ENCODE measurements around the gene SLC36A3.

SLC36A3 gene

DNA sequence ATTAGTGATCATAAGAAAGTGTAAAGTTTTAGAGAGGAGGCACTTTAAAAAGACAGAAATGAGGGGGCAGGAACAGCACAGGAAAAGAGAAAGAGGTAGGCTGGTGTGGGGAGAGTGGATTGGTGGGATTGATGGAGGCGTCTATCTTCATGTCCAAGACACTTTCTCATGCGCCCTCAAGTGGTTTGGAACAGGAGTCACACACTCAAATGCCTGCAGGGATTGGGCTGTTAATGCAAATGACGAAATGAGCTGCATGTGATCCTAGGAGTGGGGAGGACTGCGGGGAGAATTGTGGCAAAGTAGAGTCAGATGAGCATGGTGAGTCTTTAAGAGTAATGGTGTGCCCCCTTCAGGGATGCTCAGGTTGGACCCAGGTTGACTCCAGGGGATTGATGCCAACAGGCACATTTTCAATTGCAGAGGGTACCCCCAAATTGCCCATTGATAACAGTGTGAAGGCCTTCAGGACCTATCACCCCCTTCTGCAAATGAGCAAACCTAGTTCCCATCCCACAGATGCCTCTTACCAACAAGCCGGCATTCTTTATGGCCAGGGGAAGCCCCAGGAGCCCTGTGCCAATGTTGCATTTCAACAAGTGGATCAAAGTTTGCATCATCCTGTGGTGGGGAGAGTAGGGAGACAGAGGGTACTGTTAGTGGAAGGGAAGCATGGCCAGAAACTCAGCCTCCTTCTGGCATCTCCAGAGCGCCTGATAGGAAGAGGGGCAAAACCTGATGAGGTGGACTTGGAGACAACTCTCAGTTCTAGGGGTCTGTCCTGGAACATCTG lies 5.3 kb downstream of the SLC36A3 start:
- no peak for DNase-seq

DNA sequence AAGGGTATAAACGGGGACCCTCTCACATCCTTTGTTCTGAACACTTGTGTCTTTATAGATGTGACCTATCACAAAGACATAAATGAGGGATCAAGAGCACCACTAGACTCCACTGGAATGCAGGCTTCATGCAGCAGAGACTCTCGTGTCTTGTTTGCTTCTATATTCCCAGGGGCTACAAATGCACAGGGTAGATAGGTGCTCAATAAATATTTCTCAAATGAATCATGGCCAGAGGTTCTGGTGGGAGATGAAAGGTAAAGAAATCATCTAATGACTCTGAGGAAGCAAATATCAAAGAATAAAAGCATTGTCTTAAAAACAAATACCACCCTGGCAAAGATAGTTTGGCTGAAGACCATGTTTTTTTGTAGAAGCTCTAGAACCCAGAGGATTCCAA lies 6.6 kb downstream of the SLC36A3 start:
- no peak for DNase-seq

DNA sequence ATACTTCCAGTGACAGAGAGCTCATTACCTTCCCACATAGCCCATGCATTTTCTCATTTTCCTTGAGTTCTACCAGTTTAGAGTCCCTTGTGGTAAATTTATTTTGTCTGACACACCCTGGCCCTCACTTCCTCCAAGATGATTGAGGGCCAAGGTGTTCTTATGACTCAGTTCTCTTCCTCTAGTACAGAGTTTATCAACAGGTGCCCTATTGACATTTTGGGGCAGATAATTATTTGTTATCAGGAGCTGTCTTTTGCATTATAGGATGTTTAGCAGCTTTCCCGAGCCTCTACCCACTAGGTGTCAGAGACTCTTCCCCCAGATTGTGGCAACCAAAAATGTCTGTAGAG lies 7.1 kb downstream of the SLC36A3 start:
- no peak for DNase-seq

DNA sequence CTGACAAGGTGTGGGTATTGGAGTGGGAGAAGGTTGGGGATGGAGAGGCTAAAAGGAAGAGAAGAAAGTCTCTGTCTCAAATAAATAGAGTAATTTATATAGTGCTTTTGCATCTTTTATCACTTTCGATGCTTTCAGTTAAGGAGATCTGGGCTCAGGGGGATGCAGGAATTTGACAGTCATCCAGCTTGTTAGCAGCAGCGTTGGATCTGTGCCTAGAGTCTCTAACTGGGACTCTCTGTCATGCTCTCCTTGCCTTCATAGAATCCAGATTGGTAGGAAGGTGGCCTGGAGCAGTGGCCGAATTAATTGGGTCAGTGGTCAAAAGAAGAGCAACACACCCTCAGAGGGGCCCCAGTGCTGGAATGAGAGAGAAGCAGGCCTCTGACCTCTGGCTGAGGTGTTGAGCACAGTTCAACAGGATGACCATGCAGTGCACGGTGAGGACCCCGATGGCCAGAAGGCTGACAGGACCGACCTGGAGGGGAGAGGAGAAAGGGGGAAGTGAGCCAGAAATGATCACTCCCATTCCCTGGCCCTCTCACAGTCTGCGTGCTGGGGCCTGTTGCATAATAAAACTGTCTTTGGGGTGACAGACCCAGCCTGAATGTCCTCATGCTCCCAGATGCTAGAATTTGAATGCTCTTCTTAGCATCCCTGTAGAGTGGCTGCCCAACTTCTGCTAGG lies 7.6 kb downstream of the SLC36A3 start:
- no peak for DNase-seq

DNA sequence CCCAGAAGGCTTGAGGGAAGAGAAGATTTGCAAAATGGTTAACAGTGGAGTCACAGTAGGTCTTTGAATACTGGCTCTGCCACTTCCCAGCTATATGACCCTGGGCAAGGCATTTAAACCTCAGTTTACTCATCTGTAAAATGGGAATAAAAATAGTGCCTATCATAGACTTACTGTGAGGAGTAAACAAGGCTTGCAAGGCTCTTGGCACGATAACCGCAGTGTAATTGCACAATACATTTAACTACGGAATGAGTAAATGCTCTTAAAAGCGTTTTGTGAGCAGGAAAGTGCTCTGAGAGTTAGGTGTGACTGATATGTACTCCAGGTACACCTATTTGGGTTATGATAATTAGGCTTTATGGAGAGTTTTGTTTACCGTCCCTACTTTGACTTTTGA lies 8.4 kb downstream of the SLC36A3 start:
- DNase-seq = no peak

DNA sequence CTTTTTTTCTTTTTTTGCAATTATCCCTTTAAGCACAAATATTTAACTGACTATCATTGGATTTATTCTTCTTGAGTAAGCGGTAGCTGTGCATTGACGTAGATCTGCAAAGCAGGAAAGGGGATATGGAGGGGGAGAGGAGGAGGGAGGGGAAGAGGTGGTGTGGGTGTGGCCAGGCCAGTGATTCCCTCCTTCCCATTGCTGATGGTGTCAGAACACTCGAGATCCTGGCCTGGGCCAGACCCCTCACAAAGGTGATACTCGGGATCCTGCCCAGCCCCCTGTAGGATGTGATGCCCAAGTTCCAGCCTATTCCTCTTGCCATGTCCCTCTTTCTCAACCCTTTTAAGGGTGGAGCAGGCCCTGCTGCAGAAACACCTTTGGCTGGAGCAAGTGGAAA lies 9.9 kb downstream of the SLC36A3 start:
- no peak for DNase-seq

DNA sequence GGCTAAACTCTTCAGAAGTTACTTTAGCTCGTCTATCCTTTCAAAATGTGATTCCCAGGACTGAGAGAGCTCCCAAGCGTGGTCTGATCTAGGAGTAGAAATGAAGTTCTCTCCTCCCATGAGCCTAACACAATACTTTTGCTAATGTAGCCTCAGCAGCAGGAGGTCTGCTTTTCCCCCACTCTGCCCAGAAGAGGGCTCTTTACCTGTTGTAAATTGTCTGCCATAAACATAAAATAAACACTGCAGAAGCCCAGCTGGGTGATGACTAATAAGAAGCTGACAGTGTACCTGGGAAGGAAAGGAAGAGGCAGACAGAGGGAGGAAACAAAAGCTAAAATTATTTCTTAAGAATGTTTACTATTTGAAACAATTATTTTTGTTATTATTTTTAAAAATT lies 15.4 kb downstream of the SLC36A3 start:
- no peak for DNase-seq

DNA sequence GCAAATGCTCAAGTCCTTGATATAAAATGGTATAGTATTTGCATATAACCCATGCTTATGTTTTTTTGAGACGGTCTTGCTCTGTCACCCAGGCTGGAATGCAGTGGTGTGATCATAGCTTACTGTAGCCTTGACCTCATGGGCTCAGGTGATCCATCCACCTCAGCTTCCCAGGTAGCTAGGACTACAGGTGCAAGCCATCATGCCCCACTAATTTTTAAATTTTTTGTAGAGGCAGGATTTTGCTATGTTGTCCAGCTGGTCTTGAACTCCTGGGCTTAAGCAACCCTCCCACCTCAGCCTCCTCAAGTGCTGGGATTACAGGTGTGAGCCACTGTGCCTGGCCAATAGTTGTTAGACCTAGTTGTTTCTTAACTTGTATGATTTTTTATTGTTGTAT lies 17.3 kb downstream of the SLC36A3 start:
- DNase-seq = no peak

DNA sequence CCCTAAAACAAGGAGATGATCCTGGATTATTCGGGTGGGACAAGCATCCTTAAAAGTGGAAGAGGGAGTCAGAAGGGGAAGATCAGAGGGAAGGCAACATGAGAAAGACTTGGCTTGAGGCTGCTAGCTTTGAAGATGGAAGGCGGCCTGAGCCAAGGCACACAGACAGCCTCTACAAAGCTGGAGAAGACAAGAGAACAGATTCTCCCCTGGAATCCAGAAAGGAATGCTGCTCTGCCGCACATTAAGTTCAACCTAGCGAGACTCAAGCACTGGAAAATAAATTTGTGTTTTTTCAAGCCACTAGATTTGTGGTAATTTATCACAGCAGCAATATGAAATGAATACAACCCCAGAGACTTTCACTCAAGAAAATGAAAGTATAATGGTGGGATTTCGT lies 17.9 kb downstream of the SLC36A3 start:
- no peak for DNase-seq

DNA sequence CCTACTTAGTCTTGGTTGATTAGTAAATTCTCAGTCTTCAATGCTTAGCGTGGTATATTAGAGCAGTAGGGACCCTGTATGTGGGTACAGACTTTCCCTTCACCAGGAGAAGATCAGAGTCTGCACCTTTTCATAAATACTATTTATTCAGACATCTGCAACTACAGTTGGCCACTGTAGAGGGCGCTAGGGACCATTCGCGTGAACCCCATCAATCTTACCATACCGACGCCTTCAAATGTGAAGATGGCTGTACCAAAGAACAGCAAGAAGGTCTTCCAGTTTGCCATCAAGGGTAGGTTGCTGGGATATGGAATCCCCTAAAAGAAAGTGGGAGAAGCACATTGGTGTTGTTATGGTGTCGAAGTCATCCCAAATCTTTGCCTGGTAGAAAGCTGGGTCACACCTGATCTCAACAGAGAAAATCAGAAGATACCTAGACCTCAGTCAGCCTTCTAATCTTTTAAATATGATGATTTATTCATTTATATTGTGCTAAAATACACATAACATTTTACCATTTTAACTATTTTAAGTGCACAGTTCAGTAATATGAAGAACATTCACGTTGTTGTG lies 19.1 kb downstream of the SLC36A3 start:
- DNase-seq = peak in 1 of 2 donors; percentile 9

DNA sequence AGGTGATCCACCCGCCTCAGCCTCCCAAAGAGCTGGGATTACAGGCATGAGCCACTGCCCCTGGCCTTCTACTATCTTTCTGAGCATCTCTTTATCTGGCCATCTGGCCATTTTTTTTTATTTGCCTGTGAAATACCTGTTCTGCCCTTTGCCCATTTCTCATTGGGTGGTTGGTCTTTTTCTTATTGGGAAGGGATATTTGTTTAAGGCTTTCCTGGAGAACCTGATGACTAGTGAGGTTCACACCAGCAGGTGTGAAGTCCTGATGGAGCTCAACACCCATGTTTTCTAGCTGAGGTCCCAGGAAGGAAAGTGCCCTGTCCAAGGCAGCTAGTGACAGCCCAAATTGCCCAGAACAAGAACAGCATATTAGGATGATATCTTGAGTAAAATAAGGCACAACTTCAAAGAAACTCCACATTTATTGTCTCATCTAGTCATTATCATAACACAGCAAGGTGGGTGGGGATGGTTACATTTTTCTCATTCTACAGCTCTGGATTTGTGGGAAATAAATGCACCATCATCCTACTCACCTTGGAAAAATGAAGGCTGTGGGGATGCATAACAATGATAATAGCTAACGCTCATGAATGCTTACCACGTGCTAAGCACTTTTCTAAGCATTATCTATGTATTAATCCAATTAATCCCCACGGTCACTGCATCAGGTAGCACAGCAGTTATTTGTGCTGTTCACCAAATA lies 20.3 kb downstream of the SLC36A3 start:
- DNase-seq = no peak

DNA sequence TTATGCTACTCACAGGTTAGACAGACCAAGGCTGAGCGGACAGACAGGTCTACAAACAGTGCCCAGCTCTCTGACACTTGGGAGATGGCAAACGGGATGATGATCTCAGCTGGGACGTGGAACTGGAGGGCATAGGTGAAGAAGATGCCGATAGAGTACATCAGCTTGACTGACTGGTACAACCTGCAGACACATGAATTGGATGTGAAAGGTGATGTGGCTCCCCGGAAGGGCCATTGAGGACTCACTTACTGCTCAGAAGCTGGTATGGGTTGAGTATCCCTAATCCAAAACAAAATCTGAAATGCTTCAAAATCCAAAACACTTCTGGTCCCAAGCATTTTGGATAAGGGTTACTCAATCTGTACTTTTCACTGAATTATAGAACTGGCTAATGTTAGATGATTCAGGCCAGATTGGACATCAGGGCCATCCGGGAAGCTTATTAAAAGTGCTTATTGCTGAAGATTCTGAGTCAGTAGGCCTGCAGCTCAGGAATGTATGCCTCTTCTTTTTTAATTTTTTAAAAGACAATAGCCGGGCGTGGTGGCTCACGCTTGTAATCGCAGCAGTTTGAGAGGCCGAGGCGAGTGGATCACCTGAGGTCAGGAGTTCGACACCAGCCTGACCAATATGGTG lies 22.4 kb downstream of the SLC36A3 start:
- DNase-seq = no peak

DNA sequence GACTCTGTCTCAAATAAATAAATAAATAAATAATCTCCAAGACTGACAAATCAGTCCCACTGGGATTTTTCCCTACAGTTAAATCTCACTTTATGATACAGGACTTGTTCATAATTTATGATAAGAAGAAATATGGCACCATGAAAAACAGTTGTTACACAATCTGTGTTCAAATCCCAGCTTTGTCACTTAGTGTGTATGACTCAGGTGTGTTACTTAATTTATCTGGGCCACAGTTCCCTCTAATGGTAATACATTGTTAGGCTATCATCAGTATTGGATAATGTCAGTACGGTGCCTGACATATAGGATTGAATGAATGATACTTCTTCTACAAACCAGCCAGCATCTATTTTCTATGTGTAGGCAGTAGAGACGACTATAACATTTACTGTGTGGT lies 23.1 kb downstream of the SLC36A3 start:
- no peak for DNase-seq

DNA sequence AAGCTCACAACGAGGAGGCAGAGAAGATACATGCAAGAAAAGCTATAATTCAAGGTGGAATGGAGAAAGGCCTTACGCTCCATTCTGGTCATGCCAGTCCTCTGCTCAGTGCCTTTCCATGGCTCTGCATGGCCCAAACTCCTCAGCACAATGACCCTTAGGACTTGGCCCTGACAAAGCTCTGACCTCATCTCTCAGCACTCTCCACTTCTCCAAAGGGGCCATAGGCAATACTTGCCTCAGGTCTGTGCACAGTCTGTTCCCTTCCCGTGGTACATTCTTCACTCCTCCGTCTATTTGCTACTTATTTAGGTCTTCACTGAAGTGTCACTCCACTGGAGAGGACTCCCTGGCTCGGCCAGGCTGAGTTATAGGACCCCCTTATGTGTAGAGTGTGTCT lies 24.7 kb downstream of the SLC36A3 start:
- no peak for DNase-seq

DNA sequence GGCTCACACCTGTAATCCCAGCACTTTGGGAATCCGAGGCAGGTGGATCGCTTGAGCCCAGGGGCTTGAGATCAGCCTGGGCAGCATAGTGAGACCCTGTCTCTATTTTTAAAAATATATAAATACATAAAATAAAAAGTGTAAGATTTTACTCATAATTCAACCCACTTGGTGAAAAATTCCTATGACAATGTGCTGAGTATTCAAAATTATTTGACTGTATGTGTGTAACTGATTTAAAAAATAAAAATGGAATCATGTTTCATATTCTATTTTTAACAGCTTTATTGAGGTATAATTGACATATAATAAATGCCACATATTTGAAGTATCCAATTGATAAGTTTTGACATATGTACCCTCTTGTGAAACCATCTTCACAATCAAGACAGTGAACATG lies 27.8 kb downstream of the SLC36A3 start:
- DNase-seq = no peak

DNA sequence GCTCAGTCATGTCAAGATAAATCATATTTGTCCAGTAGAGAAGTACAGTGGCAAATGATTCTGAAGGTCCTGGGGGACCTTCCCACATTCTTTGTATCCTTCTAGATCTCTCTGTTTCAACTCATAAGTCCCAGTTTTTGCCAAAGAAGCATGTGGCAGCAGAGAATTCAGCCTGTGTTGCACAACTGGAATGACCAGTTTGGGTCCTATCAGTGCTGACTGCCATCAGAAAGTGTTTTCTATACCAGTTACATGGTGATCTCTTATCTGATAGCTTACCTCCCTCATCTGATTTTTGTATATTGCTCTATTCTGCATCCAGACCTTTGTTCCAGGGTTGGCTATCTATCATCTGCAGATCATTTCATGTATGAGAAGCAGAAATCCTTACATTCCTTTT lies 28.9 kb downstream of the SLC36A3 start:
- no peak for DNase-seq

DNA sequence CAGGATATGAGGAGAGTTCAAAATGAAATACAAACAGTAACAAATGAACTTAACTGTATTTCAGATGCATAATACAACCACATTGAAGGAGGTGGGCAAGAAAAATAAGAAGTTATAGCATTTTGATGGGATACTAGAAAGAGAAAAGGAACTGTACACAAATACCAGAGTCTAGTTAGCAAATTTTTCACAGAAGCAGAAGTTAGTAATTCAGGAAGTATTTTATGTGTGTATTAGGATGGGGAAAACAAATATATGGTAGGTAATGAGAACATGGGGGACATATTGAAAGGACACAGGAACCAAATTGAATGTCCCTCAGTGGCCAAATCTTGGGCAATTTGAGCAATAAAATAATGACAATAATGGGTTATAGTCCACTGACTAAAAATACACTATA lies 32.2 kb downstream of the SLC36A3 start:
- DNase-seq = no peak

DNA sequence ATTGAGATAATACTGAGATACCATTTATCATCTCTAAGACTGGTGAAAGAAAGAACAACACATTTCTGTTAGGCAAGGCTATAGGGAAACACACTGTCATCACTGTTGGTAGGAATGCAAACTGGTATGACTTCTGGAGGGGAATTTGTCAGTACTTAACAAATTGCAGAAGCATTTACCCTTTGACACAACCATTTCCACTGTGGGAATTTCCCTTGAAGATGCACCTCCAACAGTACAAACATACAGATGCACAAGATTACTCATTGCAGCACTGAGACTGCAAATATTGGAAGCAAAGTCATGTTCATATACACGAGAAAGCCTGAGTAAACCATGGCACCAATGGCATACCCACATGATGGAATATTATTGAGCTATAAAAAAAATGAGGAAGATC lies 33.0 kb downstream of the SLC36A3 start:
- DNase-seq = no peak

DNA sequence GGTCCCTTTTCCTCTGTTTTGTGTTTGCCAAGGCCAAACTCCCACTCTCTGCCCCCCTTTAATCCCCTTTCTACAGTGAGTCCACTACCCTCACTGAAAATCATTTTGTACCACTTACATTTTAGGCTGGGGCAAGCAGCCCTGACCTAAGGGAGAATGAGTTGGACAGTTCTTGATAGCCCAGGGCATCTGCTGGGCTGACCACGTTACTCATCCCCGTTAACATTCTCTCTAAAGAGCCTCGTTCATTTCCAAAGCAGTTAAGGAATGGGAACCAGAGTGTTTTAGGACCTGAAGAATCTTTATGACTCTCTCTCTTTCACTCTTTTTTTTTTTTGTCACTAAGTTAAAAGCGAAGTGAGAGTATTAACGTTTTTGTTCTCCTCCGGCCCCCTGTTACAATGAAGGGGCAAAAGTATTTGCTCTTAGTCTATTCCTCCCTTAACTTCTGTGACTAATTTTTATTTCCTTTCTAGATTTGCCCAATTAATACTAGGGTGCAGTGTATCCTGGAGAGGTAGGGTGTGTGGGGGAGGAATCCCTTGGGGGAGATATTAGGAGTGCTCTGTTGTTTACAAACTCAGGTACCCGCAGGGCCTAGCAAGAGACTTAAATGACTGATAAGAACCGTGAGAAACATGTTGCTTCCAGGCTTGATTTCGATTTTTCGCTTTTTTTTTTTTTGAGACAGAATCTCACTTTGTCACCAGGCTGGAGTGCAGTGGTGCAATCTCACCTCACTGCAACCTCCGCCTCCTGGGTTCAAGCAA lies 35.9 kb downstream of the SLC36A3 start:
- DNase-seq = no peak

DNA sequence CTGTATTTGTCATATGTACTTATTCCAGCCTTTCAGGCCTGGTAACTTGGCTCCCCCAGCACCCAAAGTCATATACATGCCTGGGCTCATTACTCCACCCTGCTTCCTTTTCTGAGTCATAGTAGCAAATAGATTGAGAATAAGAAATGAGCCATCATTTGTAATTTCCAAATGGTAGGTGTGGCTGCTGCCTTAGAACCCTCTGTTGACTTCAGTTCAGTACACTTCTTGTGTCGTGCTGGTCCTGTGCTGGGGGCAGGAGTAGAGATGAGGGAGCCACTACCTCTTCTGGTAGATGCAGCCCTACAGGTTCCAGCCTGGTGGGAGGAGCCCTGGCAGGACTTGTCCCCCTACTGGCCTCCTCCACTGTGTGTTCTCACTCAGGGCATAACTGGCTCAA lies 39.5 kb downstream of the SLC36A3 start:
- DNase-seq = no peak

DNA sequence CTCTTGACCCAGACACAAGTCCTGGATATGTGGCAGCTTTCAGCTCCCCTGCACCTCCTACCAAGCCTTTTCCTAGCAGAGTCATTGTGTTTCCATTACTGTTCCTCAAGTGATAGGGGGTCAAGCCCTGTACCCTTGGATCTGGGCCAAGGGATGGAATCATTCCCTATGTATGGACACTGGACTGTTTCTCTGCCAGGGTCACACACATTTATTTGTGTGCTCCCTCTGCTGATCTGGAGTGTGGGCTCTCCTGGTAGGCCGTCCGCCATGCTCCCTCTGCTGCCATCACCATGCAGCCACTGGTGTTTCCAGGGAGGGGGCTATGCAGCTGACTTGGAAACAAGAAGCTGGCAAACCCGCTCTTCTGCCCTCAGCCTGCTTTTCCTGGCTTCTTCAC lies 41.0 kb downstream of the SLC36A3 start:
- no peak for DNase-seq

DNA sequence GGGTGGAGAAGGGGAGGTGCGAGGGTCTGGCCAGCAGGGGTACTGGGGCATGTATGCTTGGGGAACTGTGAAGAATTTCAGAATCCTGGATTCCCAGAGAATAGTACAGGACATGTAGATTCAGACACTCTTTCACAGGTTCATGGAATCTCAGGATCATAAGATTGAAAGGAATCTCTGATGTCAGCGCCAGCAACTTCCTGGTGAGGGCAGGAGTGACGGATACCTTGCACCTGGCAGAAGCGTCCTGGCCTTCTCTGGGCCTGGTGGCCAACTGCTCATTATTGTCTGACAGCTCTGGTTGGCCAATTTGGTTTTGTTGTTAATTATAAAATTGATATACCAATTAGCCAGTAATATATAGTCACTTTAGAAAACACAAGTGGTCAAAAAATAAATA lies 43.6 kb downstream of the SLC36A3 start:
- DNase-seq = no peak

DNA sequence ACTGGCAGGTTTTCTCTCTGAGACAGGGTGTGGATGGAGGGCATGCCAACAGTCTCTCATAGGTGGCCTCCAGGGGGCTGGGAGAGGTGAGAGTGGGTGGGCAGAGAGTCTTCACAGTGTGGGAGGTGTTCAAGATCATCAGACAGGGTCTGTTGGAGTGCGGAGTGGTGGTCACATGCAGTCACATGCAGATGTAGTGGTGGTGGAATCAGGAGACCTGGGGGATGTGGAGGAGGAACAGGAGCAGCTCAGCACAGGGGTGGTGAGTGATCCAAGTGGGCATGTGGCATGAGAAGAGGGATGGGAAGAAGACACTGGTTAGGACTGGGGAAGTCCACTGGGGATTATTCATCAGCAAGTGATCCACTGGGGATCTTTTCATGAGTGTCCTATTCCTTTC lies 44.8 kb downstream of the SLC36A3 start:
- no peak for DNase-seq
